GM18507 (cell line): Measurements from ENCODE around the gene SLC1A3.
A peak's percentile ranks its signal among the peaks of the same experiment; 100 is the strongest.

ENCODE experiments used
- DNase-seq: peaks from one replicate; pipeline ENCODE4 v3.0.0; 2011; ENCODE audit warnings: low read depth; ENCODE audit not compliant: insufficient read length; ENCODE audit errors: extremely low spot score
- FAIRE-seq: peaks from 2 replicates; lab custom pipeline; 2011; peaks lifted over from hg19 to GRCh38; lab: Jason Lieb, UNC

Gene SLC1A3

GRCh38 chr5:36675282-36675681 lies 68.9 kb downstream of the SLC1A3 start:
- DNase-seq (no peak), FAIRE-seq (no peak)

DNA sequence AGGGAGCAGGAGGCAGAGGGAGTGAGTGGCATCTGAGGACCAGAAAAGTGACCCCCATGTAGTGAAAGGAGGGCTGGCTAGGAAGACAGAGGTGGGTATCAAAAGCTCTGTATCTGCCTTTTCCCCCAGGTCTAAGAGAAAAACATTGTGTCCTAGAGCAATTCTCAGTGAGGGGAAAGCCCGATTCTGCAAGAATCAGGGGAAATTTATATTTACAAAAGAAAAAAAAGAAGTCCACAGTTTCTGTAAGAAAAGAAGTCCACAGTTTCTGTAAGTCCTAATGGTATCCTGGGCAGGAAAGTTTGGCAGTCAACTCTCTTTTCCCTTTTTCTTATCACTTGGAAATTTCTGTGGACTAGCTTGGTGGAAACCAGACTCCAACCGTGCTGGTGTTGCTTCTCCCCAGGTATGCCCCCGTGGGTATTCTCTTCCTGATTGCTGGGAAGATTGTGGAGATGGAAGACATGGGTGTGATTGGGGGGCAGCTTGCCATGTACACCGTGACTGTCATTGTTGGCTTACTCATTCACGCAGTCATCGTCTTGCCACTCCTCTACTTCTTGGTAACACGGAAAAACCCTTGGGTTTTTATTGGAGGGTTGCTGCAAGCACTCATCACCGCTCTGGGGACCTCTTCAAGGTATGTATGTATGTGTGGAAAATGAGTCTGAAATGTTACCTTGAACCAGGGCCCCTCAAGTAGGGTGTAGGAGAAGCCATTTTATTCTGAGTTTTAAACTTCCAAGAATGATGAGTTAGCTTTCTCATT lies 73.0 kb downstream of the SLC1A3 start:
- DNase-seq (no peak), FAIRE-seq (no peak)

GRCh38 chr5:36680066-36680465 lies 73.7 kb downstream of the SLC1A3 start:
- no peak for FAIRE-seq
- DNase-seq = no peak

- no peak for DNase-seq
These were observed 75.3 kb downstream of the SLC1A3 start for GRCh38 chr5:36681711-36682110.

DNA sequence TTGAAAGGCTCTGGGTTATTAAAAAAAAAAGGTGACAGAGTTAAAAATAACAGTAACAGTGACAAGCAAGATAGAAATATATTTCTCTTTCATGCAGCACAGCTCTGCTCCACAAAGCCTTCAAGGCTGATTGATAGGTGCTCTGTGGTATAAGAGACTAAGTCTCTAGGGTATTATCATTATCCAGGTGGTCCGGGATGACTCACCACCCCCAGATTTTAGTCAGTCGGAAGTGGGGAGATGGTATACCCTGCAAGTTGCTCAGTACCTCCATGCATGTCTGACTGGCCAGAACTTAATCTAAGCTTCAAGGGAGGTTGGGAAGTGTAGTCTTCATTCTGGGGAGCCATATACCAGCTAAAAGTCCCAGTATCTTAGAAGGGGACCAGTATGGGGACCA lies 76.1 kb downstream of the SLC1A3 start:
- DNase-seq = no peak

More at GRCh38 chr5:36681711-36682110, 75.3 kb downstream of the SLC1A3 start:
- FAIRE-seq = no peak

DNA sequence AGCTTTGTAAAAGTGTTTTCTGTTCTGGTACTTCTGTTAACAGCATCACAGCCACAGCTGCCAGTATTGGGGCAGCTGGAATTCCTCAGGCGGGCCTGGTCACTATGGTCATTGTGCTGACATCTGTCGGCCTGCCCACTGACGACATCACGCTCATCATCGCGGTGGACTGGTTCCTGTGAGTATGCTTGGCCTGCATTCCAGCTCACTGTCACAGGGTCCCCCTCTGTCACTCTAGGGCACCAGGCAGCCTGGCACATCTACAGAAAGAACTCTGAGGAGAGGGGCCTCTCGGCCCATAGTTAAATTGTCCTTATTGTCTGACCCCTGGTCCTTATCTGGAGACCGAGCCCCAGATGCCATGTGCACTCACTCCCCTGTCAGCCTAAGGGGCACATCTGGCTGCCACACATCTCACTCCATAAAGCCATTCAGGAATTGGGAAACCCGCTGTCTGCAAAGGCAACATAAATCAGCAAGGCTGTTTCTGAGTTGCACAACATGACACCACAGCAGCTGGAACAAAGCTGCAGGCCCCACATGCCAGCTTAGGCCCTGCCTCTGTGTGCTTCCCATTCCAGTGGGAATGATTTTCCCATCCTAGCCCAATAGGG lies 77.5 kb downstream of the SLC1A3 start:
- FAIRE-seq (no peak), DNase-seq (no peak)

More for the DNA sequence above, 76.1 kb downstream of the SLC1A3 start:
- FAIRE-seq = no peak

DNA sequence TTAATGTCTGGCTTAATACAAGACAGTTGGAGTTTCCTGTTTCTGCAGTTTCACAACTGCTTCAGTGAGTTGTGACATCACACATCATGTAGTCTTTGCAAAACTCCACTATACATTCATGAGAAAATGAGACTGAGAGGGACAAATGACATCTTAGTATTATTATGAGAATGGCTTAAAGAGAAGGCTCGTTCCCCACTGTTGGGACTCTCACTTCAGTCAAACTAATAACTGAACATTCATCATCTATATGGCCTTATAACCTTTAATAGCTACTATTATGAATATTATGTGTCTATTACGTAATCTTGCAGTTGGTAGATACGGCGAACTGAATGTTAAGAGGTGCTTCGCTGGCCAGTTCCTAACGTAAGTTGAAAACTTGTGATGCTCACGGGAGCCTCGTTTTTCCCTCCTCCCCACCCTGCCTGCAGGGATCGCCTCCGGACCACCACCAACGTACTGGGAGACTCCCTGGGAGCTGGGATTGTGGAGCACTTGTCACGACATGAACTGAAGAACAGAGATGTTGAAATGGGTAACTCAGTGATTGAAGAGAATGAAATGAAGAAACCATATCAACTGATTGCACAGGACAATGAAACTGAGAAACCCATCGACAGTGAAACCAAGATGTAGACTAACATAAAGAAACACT lies 79.4 kb downstream of the SLC1A3 start:
- DNase-seq = no peak
- FAIRE-seq = peak; percentile 36

- DNase-seq = no peak
- FAIRE-seq = no peak
These were observed 80.5 kb downstream of the SLC1A3 start for GRCh38 chr5:36686881-36687280.

GRCh38 chr5:36688722-36689121 lies 82.3 kb downstream of the SLC1A3 start:
- DNase-seq (no peak), FAIRE-seq (peak; percentile 63)

DNA sequence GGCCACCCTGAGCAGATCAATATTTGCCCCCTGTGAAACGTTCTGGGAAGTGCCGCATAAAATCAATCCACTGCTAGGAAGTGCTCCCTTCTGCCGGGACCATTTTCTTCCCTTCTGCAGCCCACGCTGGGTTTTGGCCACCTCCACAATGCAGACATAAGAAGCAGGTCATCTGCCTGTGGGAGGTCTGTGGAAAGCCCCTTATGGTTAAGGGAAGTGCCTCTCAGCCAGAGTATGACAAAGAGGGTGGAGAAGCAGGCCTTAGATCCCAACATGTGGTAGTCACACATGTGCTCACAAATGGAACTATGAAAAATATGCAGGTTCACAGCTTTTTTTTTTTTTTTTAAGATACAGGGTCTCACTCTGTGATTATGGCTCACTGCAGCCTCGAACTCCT lies 82.8 kb downstream of the SLC1A3 start:
- DNase-seq = no peak
- peak; percentile 48 for FAIRE-seq

GRCh38 chr5:36690041-36690961 lies 83.9 kb downstream of the SLC1A3 start:
- peak; percentile 71 for DNase-seq
- FAIRE-seq = peak; percentile 90

- no peak for FAIRE-seq
- no peak for DNase-seq
These were observed 84.8 kb downstream of the SLC1A3 start for GRCh38 chr5:36691226-36691625.

- DNase-seq (no peak), FAIRE-seq (no peak)
These were observed 85.4 kb downstream of the SLC1A3 start for GRCh38 chr5:36691696-36692371.

GRCh38 chr5:36692791-36693763 lies 86.7 kb downstream of the SLC1A3 start:
- no peak for DNase-seq
- peak; percentile 78 for FAIRE-seq

- no peak for DNase-seq
- no peak for FAIRE-seq
These were observed 87.9 kb downstream of the SLC1A3 start for GRCh38 chr5:36694351-36694750.

GRCh38 chr5:36696059-36696673 lies 89.8 kb downstream of the SLC1A3 start:
- DNase-seq = no peak
- peak; percentile 71 for FAIRE-seq

DNA sequence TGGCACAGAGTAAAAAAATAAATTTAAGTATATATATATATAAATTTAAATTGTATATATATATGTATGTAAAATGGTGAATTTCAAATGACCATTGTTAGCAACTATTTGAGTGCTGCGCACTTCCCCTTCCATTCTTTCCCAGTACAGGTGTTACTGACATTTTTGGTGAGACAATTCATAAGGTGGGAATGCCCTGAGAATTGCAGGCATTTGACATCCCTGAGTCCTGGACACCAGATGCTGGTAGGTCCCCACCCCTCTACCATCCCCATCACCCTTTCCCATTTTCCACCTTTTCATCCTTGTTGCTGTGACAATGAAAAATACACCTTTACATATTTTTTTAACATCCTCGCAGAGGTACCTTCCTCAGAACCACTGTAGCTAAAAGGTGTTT lies 91.6 kb downstream of the SLC1A3 start:
- DNase-seq = no peak
- FAIRE-seq = no peak
